Measurements from ENCODE around the gene KIAA1217. TPM values are rescaled to one million over a fixed set of nuclear protein-coding genes. Genes with fewer than 3 reads are reported as not detected.

KIAA1217 gene
- polyA plus RNA-seq, 5 donors, result 46.2 to 67.2 (median 55.2) TPM

- DNase-seq, result no peak
Measured at GRCh38 chr10:24575481-24576002, 366.6 kb downstream of the KIAA1217 start.

- DNase-seq, result no peak
Measured at GRCh38 chr10:24579448-24579847, 370.5 kb downstream of the KIAA1217 start.

- DNase-seq, result no peak
Measured at GRCh38 chr10:24579906-24580305, 371.0 kb downstream of the KIAA1217 start.

- no peak for DNase-seq
Measured at GRCh38 chr10:24589265-24589664, 380.3 kb downstream of the KIAA1217 start.

GRCh38 chr10:24590697-24591457 is 381.9 kb downstream of the KIAA1217 start:
- DNase-seq, result no peak

- no peak for DNase-seq
Measured at GRCh38 chr10:24596217-24596930, 387.4 kb downstream of the KIAA1217 start.

- DNase-seq, result no peak
Measured at GRCh38 chr10:24597426-24597825, 388.5 kb downstream of the KIAA1217 start.
